HepG2 (cell line): Measurements from ENCODE around the gene GPR139. TPM values are rescaled to one million over a fixed set of nuclear protein-coding genes. Genes with fewer than 3 reads are reported as not detected.

Experiments
- DNMT3B ChIP-seq: conservative IDR thresholded peaks from 2 replicates; pipeline ENCODE4 v1.6.1; 2016; ENCODE audit warnings: missing biosample characterization, control low read depth
- HDAC1 ChIP-seq: sonication (generic); formaldehyde crosslinking; IDR thresholded peaks from 2 replicates; pipeline ENCODE4 v1.5.1; 2020; ENCODE audit warnings: mild to moderate bottlenecking, missing genetic modification reagents
- MAZ ChIP-seq, 2 experiments: sonication (generic) in 1 of 2; formaldehyde crosslinking in 1 of 2; IDR thresholded peaks; 2 replicates each; pipeline versions ENCODE4 v1.5.0 to v1.6.1; 2012 to 2020; ENCODE audit warnings: low read depth in 2 of 2, mild to moderate bottlenecking in 2 of 2, borderline replicate concordance in 1 of 2, improper control_type of control experiment in 1 of 2, low read length in 1 of 2, missing genetic modification reagents in 1 of 2, moderate library complexity in 1 of 2
- MBNL3 ChIP-seq: fragments of 250-450 bp; sonication (Bioruptor Pico); conservative IDR thresholded peaks from 2 replicates; pipeline ENCODE4 v1.8.0; 2022; ENCODE audit warnings: mild to moderate bottlenecking, inconsistent platforms
- NFKB2 ChIP-seq: sonication (generic); formaldehyde crosslinking; IDR thresholded peaks from 2 replicates; pipeline ENCODE4 v1.4.0; 2020; ENCODE audit warnings: missing genetic modification reagents, borderline replicate concordance
- NR2F6 ChIP-seq, 2 experiments: IDR thresholded peaks; 2 replicates each; pipeline ENCODE4 v1.6.1; 2016; ENCODE audit warnings: antibody characterized with exemption in 1 of 2, mild to moderate bottlenecking in 1 of 2
- RBM39 ChIP-seq: fragments of 200-400 bp; formaldehyde crosslinking; IDR thresholded peaks from one replicate; pipeline ENCODE4 v1.6.1; 2018; ENCODE audit warnings: antibody characterized with exemption, mild to moderate bottlenecking, low read depth, low read length; ENCODE audit not compliant: poor library complexity, severe bottlenecking
- RCOR2 ChIP-seq: IDR thresholded peaks from 2 replicates; pipeline ENCODE4 v1.6.1; 2016; ENCODE audit warnings: missing biosample characterization, missing genetic modification reagents
- RFX1 ChIP-seq: fragments of 450-650 bp; IDR thresholded peaks from 2 replicates; pipeline ENCODE4 v1.6.1; 2017
- SCMH1 ChIP-seq: sonication (generic); formaldehyde crosslinking; IDR thresholded peaks from 2 replicates; pipeline ENCODE4 v1.9.0; 2021; ENCODE audit warnings: missing genetic modification reagents, mild to moderate bottlenecking, borderline replicate concordance
- SNAPC4 ChIP-seq: sonication (generic); formaldehyde crosslinking; IDR thresholded peaks from 2 replicates; pipeline ENCODE4 v1.4.0; 2020; ENCODE audit warnings: mild to moderate bottlenecking, missing genetic modification reagents
- TBP ChIP-seq: sonication (generic); formaldehyde crosslinking; IDR thresholded peaks from 2 replicates; pipeline ENCODE4 v1.5.0; 2020; ENCODE audit warnings: missing genetic modification reagents
- TCF7 ChIP-seq: sonication (generic); IDR thresholded peaks from 2 replicates; pipeline ENCODE4 v1.6.1; 2016; ENCODE audit warnings: antibody characterized with exemption, low read depth
- THAP7 ChIP-seq: sonication (generic); formaldehyde crosslinking; IDR thresholded peaks from 2 replicates; pipeline ENCODE4 v1.8.1; 2023; ENCODE audit warnings: mild to moderate bottlenecking, missing genetic modification reagents
- ZIK1 ChIP-seq: sonication (generic); formaldehyde crosslinking; IDR thresholded peaks from 2 replicates; pipeline ENCODE4 v1.5.0; 2020; ENCODE audit warnings: mild to moderate bottlenecking, low read depth, missing genetic modification reagents, borderline replicate concordance
- ZMYM4 ChIP-seq: sonication (generic); formaldehyde crosslinking; IDR thresholded peaks from 2 replicates; pipeline ENCODE4 v1.8.1; 2023; ENCODE audit warnings: mild to moderate bottlenecking, missing genetic modification reagents
- ZNF432 ChIP-seq: sonication (generic); formaldehyde crosslinking; IDR thresholded peaks from 2 replicates; pipeline ENCODE4 v1.5.0; 2020; ENCODE audit warnings: missing genetic modification reagents, mild to moderate bottlenecking, borderline replicate concordance
- ZNF557 ChIP-seq: sonication (generic); formaldehyde crosslinking; IDR thresholded peaks from 2 replicates; pipeline ENCODE4 v1.4.0; 2020; ENCODE audit warnings: missing genetic modification reagents
- ZNF780A ChIP-seq: sonication (generic); formaldehyde crosslinking; IDR thresholded peaks from 2 replicates; pipeline ENCODE4 v1.8.0; 2022; ENCODE audit warnings: mild to moderate bottlenecking, missing genetic modification reagents, moderate library complexity
- ZSCAN30 ChIP-seq: sonication (generic); formaldehyde crosslinking; IDR thresholded peaks from 2 replicates; pipeline ENCODE4 v1.5.0; 2020; ENCODE audit warnings: mild to moderate bottlenecking, missing genetic modification reagents
- polyA plus RNA-seq, 8 experiments: library from polyadenylated mRNA; depleted of rRNA in 3 of 8; stranded (reverse) in 7 of 8; unstranded in 1 of 8; fragments of >200 nt; fragmentation: Illumina TruSeq in 4 of 8; extraction: Trizol in 4 of 8; gene quantifications; 2 replicates each; pipeline versions ENCODE4 v1.2.1 to v1.2.3, GENCODE V29; 2011 to 2016; ENCODE audit warnings: low read depth in 4 of 8, missing spikeins in 1 of 8, mixed read lengths in 1 of 8; ENCODE audit not compliant: insufficient read depth in 1 of 8
- total RNA-seq, 5 experiments: library from RNA; depleted of rRNA; stranded (reverse); fragments of >200 nt; fragmentation: Illumina TruSeq; extraction: Trizol; gene quantifications; 2 replicates each; pipeline ENCODE4 v1.2.3, GENCODE V29; 2016; ENCODE audit warnings: low read depth in 1 of 5
- TF ChIP-seq, protein P1 (sequence below): IDR thresholded peaks from 2 replicates; pipeline ENCODE4 v1.6.1; 2016; ENCODE audit warnings: mild to moderate bottlenecking, missing biosample characterization, missing genetic modification reagents
- TF ChIP-seq, protein P2 (sequence below): sonication (generic); formaldehyde crosslinking; IDR thresholded peaks from 2 replicates; pipeline ENCODE4 v1.4.0; 2020; ENCODE audit warnings: missing genetic modification reagents

The GPR139 gene
- total and polyA plus RNA-seq, 2 of the 13 experiments (the other 11 are each of a cell fraction or from before 2014, with no cell fraction given), result not detected

- TF ChIP-seq ZMYM4 (CRISPR knock-in tag), result peak; percentile 60
- peak; percentile 72; the same call in 1 of the 2 replicates for TF ChIP-seq ZIK1 (CRISPR knock-in tag)
- no peak for TF ChIP-seq DNMT3B (CRISPR knock-in tag)
- TF ChIP-seq RBM39, result no peak
- TF ChIP-seq ZNF557, result no peak; the same call in 1 of the 2 replicates
- TF ChIP-seq NFKB2 (CRISPR knock-in tag), result peak; percentile 37; the same call in 1 of the 2 replicates
- peak; percentile 66; the same call in 1 of the 2 replicates for TF ChIP-seq ZNF432
- no peak for TF ChIP-seq THAP7 (CRISPR knock-in tag)
- TF ChIP-seq TCF7, result no peak
- no peak for TF ChIP-seq RFX1
- TF ChIP-seq ZSCAN30 (CRISPR knock-in tag), result no peak
- no peak for TF ChIP-seq RCOR2 (CRISPR knock-in tag)
- TF ChIP-seq, protein P1, sequence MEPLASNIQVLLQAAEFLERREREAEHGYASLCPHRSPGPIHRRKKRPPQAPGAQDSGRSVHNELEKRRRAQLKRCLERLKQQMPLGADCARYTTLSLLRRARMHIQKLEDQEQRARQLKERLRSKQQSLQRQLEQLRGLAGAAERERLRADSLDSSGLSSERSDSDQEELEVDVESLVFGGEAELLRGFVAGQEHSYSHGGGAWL (CRISPR knock-in tag), result no peak
- TF ChIP-seq MAZ (IDR thresholded peaks at IDR 0.05; ENCODE audit: borderline replicate concordance, low read depth, low read length), result no peak
- no peak for TF ChIP-seq MAZ (CRISPR knock-in tag; IDR thresholded peaks at IDR 0.05; ENCODE audit: low read depth)
- no peak for TF ChIP-seq SCMH1 (CRISPR knock-in tag)
- no peak for TF ChIP-seq SNAPC4
- no peak for TF ChIP-seq MBNL3 (CRISPR knock-in tag)
- peak; percentile 66 for TF ChIP-seq HDAC1 (CRISPR knock-in tag)
- no peak for TF ChIP-seq TBP (CRISPR knock-in tag)
- TF ChIP-seq NR2F6 (IDR thresholded peaks at IDR 0.05), result no peak
- peak; percentile 42; the same call in 1 of the 2 replicates for TF ChIP-seq NR2F6 (CRISPR knock-in tag; IDR thresholded peaks at IDR 0.05)
- TF ChIP-seq, protein P2, sequence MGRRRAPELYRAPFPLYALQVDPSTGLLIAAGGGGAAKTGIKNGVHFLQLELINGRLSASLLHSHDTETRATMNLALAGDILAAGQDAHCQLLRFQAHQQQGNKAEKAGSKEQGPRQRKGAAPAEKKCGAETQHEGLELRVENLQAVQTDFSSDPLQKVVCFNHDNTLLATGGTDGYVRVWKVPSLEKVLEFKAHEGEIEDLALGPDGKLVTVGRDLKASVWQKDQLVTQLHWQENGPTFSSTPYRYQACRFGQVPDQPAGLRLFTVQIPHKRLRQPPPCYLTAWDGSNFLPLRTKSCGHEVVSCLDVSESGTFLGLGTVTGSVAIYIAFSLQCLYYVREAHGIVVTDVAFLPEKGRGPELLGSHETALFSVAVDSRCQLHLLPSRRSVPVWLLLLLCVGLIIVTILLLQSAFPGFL (CRISPR knock-in tag), result no peak
- 0 out of 2 replicates have a peak, but pooled peaks have one; percentile 62 for TF ChIP-seq ZNF780A (CRISPR knock-in tag)
Measured at GRCh38 chr16:20001856-20002707, 71.6 kb downstream of the GPR139 start (continued).
